GM12874 (cell line): ENCODE measurements around the gene PHF12.

Experiments used
- CTCF ChIP-seq: IDR thresholded peaks from 2 replicates; pipeline ENCODE4 v1.5.1; 2011; ENCODE audit warnings: low read depth, mild to moderate bottlenecking, control low read depth, low read length, moderate library complexity; ENCODE audit not compliant: insufficient read depth

PHF12 gene

GRCh38 chr17:28857905-28858800 lies 93.2 kb downstream of the PHF12 start:
- no peak for TF ChIP-seq CTCF

DNA sequence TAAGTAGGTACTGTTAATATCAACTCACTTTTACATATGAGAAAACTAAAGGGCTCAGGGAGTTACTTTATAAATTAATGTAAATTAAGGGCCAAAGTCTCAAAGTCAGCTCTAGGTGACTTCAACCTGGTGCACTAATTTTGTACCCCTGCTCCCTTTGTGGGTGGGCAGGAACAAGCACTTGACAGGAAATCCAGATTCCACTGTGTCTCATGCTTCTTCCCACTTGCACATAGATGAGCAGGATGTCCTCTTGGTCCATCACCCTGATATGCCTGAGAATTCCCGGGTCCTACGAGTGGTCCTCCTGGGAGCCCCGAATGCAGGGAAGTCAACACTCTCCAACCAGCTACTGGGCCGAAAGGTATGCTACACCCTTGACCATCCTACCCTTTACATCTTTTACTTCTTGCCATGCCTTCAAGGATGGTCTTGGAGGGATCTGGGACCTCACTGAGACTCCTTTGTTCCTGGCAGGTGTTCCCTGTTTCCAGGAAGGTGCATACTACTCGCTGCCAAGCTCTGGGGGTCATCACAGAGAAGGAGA lies 95.2 kb downstream of the PHF12 start:
- TF ChIP-seq CTCF = no peak

GRCh38 chr17:28855336-28855679 lies 96.0 kb downstream of the PHF12 start:
- TF ChIP-seq CTCF = no peak
